Suppressor macrophage (primary cell): ENCODE results near the gene GDF10.
A peak's percentile ranks its signal among the peaks of the same experiment; 100 is the strongest.

Experiments used
- DNase-seq, 4 experiments: peaks; one replicate each; pipeline ENCODE4 v3.0.0-alpha.2; 2020 to 2022

GDF10 gene

GRCh38 chr10:47295411-47295810, 4.6 kb upstream of the GDF10 start:
- DNase-seq, result no peak

- DNase-seq, result peak in 1 of 4 experiments; percentile 34
Observed at GRCh38 chr10:47296156-47296894, 3.7 kb upstream of the GDF10 start.

GRCh38 chr10:47296941-47297340, 3.1 kb upstream of the GDF10 start:
- no peak for DNase-seq

GRCh38 chr10:47297866-47298540, 2.0 kb upstream of the GDF10 start:
- DNase-seq, result no peak

GRCh38 chr10:47298715-47299114, 1.3 kb upstream of the GDF10 start:
- DNase-seq, result no peak

GRCh38 chr10:47300429-47300931, 483 bp downstream of the GDF10 start:
- DNase-seq, result peak in 1 of 4 experiments; percentile 26

GRCh38 chr10:47301833-47302232, 1.8 kb downstream of the GDF10 start:
- DNase-seq, result no peak

GRCh38 chr10:47303105-47303504, 3.1 kb downstream of the GDF10 start:
- DNase-seq, result no peak

GRCh38 chr10:47303866-47304265, 3.9 kb downstream of the GDF10 start:
- no peak for DNase-seq

- no peak for DNase-seq
Observed at GRCh38 chr10:47305566-47305965, 5.6 kb downstream of the GDF10 start.

GRCh38 chr10:47306387-47307210, 6.6 kb downstream of the GDF10 start:
- no peak for DNase-seq

- no peak for DNase-seq
Observed at GRCh38 chr10:47307381-47307780, 7.4 kb downstream of the GDF10 start.

- no peak for DNase-seq
Observed at GRCh38 chr10:47308775-47309174, 8.8 kb downstream of the GDF10 start.

- DNase-seq, result peak in 1 of 4 experiments; percentile 20
Observed at GRCh38 chr10:47309408-47310089, 9.6 kb downstream of the GDF10 start.

- no peak for DNase-seq
Observed at GRCh38 chr10:47310090-47310505, 10.1 kb downstream of the GDF10 start.

- DNase-seq, result no peak
Observed at GRCh38 chr10:47311193-47311931, 11.4 kb downstream of the GDF10 start.

- peak; percentile 89 to 93 (median 92) for DNase-seq
Observed at GRCh38 chr10:47311932-47312662, 12.1 kb downstream of the GDF10 start.

GRCh38 chr10:47312663-47312995, 12.6 kb downstream of the GDF10 start:
- no peak for DNase-seq

GRCh38 chr10:47314416-47314970, 14.5 kb downstream of the GDF10 start:
- DNase-seq, result no peak

GRCh38 chr10:47315421-47315820, 15.4 kb downstream of the GDF10 start:
- DNase-seq, result no peak

GRCh38 chr10:47316131-47316530, 16.1 kb downstream of the GDF10 start:
- no peak for DNase-seq
